Measurements from ENCODE around the gene FBXO5.

The FBXO5 gene

GRCh38 chr6:152950240-152950639 is 32.6 kb downstream of the FBXO5 start:
- TF ChIP-seq, protein P1, sequence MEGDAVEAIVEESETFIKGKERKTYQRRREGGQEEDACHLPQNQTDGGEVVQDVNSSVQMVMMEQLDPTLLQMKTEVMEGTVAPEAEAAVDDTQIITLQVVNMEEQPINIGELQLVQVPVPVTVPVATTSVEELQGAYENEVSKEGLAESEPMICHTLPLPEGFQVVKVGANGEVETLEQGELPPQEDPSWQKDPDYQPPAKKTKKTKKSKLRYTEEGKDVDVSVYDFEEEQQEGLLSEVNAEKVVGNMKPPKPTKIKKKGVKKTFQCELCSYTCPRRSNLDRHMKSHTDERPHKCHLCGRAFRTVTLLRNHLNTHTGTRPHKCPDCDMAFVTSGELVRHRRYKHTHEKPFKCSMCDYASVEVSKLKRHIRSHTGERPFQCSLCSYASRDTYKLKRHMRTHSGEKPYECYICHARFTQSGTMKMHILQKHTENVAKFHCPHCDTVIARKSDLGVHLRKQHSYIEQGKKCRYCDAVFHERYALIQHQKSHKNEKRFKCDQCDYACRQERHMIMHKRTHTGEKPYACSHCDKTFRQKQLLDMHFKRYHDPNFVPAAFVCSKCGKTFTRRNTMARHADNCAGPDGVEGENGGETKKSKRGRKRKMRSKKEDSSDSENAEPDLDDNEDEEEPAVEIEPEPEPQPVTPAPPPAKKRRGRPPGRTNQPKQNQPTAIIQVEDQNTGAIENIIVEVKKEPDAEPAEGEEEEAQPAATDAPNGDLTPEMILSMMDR (IDR thresholded peaks at IDR 0.05; ENCODE audit: low read depth, low read length) = no peak
- H3K27me3 ChIP-seq = no peaks in the 10 kb centered on the region
- DNase-seq = no peak
- H3K4me3 ChIP-seq (ENCODE audit: low read depth, low read length) = no peak overlapping the region
- peaks cover 15% of the 10 kb centered on the region for H3K4me1 ChIP-seq
- no peaks in the 10 kb centered on the region for H3K36me3 ChIP-seq
- no peaks in the 10 kb centered on the region for H3K9me3 ChIP-seq

DNA sequence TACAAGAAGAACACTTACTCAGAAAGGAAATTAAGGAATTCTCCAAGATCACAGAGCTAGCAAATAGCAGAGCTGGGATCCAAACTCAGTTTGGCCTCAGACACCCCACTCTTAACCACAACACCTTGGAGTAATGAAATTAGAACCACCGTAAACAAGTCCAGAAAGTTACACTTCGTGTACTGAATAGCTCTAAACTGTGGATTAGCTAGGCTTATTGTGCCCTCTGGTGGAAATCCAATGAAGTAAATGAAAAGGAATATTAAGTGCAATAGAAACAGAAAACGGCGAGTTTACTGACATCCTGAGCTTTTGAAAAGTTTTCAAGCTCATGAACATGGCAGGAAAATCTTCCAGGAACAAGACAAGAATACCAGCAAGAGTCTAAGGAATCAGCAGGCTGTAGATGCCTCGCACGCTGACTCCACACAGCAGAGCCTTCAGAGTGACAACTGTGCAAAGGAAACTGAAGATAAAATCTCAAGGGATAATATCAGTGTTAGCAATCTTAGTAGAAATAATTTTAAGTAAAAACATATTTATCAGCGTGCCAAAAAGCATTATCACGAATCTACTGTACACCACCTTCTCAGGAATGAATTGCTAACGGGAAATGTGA is 34.6 kb downstream of the FBXO5 start:
- TF ChIP-seq, protein P1 (IDR thresholded peaks at IDR 0.05; ENCODE audit: low read depth, low read length) = peak; percentile 78
- Histone ChIP-seq H3K4me1 (peaks cover 15% of the 10 kb centered on the region), H3K27me3 (no peaks in the 10 kb centered on the region), H3K9me3 (no peaks in the 10 kb centered on the region), H3K36me3 (no peaks in the 10 kb centered on the region), H3K4me3 (ENCODE audit: low read depth, low read length) (0 out of 2 replicates have a peak overlapping the region, but pooled peaks have one; percentile 16)
- DNase-seq = peak; percentile 27

DNA sequence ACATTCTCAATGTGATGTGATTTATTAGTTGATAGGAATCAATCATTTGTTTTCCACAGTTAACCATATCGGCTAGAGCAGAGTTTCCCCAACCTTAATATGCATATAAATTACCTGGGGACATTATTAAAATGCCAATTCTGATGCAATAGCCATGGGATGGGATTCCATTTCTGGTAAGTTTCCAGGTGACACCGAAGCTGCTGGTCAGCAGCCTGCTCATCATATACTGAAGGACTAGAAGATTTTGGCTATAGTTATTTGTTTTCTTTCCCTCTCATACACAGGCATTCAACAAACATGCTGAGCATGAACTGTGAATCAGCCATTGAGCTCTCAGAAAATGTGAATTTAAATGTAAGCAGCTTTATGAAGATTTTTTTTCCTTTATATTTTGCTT is 35.8 kb downstream of the FBXO5 start:
- H3K36me3 ChIP-seq = no peaks in the 10 kb centered on the region
- TF ChIP-seq, protein P1 (IDR thresholded peaks at IDR 0.05; ENCODE audit: low read depth, low read length) = no peak
- H3K4me1 ChIP-seq = peaks cover 12% of the 10 kb centered on the region
- H3K27me3 ChIP-seq = no peaks in the 10 kb centered on the region
- no peaks in the 10 kb centered on the region for H3K9me3 ChIP-seq
- DNase-seq = no peak
- no peak overlapping the region for H3K4me3 ChIP-seq (ENCODE audit: low read depth, low read length)

GRCh38 chr6:152946484-152946883 is 36.4 kb downstream of the FBXO5 start:
- DNase-seq = no peak
- peaks cover 12% of the 10 kb centered on the region for H3K4me1 ChIP-seq
- H3K27me3 ChIP-seq = no peaks in the 10 kb centered on the region
- no peaks in the 10 kb centered on the region for H3K9me3 ChIP-seq
- H3K36me3 ChIP-seq = no peaks in the 10 kb centered on the region
- TF ChIP-seq, protein P1 (IDR thresholded peaks at IDR 0.05; ENCODE audit: low read depth, low read length) = no peak
- H3K4me3 ChIP-seq (ENCODE audit: low read depth, low read length) = no peak overlapping the region

- no peaks in the 10 kb centered on the region for H3K27me3 ChIP-seq
- no peaks in the 10 kb centered on the region for H3K9me3 ChIP-seq
- no peak overlapping the region for H3K4me3 ChIP-seq (ENCODE audit: low read depth, low read length)
- H3K4me1 ChIP-seq = peaks cover 12% of the 10 kb centered on the region; the same call in 1 of the 2 replicates
- no peak for DNase-seq
- TF ChIP-seq, protein P1 (IDR thresholded peaks at IDR 0.05; ENCODE audit: low read depth, low read length) = no peak
- H3K36me3 ChIP-seq = no peaks in the 10 kb centered on the region
Measured at GRCh38 chr6:152943260-152943897, 39.5 kb downstream of the FBXO5 start.

DNA sequence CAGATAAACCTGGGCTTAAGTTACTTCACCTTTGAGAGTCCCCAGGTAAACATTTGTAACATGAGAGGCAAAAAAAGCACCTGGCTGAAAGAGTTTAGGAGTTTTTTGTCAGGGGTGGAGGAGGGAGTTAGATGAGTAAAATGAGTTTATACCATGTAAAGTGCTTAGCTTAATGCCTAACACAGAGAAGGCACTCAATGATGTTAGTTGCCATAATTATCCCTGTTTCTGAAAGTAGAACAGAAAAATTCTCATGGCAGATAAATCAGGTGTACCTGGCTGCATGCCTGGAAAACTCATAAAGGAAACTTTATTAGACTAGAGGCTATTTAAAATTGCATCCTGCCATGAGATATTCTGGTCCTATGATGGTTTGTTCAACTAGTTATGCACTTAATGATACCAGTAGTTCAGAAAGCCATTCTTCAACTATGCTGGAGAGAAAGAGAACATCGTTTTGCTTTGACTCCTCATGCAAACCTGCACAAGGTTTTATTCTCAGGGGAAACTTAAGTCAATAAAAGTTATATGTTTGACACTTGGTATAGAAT is 40.4 kb downstream of the FBXO5 start:
- Histone ChIP-seq H3K27me3 (no peaks in the 10 kb centered on the region), H3K36me3 (no peaks in the 10 kb centered on the region), H3K4me1 (peaks cover 5% of the 10 kb centered on the region; the same call in 1 of the 2 replicates), H3K9me3 (no peaks in the 10 kb centered on the region), H3K4me3 (ENCODE audit: low read depth, low read length) (no peak overlapping the region)
- no peak for DNase-seq
- TF ChIP-seq, protein P1 (IDR thresholded peaks at IDR 0.05; ENCODE audit: low read depth, low read length) = no peak

All from BE2C (cell line).